Measurements from ENCODE around the gene MMRN2.

- TF ChIP-seq EP300 (conservative IDR thresholded peaks at IDR 0.05; ENCODE audit: poor library complexity, severe bottlenecking), result no peak
- no peak for TF ChIP-seq CTCF (IDR thresholded peaks at IDR 0.05; ENCODE audit: poor library complexity, severe bottlenecking)
Measured at GRCh38 chr10:86946213-86947155, 10.9 kb downstream of the MMRN2 start.
